HG02970 (cell line): ENCODE measurements around the gene S100A6.
"Not testable (repeated sequence)": the region's sequence is repeated elsewhere in the genome, so short reads cannot be mapped to it uniquely, and the experiment has no call there.

Experiments used
- ATAC-seq: cut with Tn5 transposase; IDR thresholded peaks from one replicate; pipeline ENCODE4 v1.9.1; 2021; ENCODE audit warnings: mild to moderate bottlenecking, moderate library complexity, moderate number of reproducible peaks; ENCODE audit not compliant: unreplicated experiment, low FRiP score

The S100A6 gene

DNA sequence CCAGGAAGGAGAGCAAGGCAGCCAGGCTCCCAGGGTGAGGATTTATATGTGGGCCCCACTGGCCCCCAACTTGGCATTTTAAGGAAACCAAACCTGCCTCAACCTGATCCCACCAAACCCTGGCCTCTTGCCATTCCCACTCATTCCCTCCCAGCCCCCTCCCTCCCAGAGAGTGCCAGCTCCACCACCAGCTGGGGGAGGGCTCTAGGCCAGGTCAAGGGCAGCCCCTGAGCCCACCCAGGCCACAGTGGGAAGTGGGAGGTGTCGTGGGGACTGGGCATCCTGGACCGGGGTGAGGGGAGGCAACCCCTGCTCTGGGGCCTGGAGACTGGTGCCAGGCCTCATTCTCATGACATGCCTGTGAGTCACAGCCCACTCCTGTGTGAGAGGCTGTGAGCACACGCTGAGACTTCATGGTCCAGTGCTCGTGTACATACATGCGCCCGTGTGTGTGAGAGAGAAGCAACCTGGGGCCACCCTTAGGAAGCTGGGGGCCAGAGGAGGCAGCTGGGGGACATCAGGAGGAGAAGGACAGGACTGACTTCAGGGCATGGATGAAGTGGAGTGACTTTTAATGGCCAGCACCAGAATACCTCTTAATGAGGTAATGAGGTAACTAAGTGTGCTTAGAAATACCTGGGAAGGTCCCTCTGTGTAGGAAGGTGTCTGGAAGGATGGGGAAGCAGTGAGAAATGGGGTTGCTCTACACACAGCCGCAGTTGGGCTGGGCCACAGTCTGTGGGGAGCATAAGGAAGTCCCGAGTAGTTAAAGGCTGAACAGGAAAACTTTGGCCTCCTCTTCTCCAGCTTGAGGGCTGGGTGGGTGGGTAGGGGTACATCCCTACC lies 30.0 kb upstream of the S100A6 start, which contains the start of gene S100A2:
TSS of gene S100A2 (minus strand) at position 316 of the 846 bp plus-strand sequence. CDS start 1,967 bp downstream, outside the sequence.
- ATAC-seq = no peak

GRCh38 chr1:153563991-153564390 lies 28.2 kb upstream of the S100A6 start:
- no peak for ATAC-seq

DNA sequence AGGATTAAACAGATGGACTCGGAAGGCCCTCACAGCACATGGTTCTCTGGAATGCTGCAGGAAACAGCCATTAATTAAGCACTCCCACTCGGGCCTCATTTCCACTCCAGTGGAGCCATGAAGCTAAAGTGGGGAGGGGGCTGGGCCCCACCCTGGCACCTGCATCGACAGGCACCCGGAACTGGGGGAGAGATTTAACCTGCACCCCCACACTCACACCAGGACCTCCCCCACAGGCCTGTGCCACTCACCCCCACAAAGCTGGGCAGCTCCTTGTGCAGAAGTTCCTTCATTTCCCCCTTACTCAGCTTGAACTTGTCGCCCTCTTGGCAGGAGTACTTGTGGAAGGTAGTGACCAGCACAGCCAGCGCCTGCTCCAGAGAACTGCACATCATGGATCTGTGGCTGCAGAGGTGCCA lies 27.7 kb upstream of the S100A6 start:
- ATAC-seq = no peak

GRCh38 chr1:153562021-153562420 lies 26.2 kb upstream of the S100A6 start:
- not testable (repeated sequence) for ATAC-seq

DNA sequence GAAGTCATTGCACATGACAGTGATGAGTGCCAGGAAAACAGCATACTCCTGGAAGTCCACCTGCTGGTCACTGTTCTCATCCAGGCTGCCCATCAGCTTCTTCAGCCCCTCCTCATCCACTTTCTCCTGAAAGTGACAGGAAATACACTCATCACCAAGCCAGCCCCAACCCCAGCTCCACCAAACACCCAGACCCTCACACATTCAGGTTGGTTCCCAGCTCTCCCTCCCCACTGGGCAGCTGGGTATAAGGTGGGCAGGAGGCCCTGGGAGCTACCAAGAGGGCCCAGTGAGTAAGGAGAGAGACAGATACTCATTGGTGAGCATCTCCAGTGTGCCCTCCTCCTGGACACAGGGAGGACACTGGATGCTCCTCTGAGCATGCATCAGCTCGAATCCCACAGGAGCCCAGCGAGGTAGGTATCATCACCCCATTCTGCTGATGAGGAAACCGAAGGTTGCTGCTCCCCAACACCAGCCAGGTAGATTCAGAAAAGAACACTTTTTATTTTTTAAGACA lies 25.7 kb upstream of the S100A6 start:
- ATAC-seq = no peak

GRCh38 chr1:153560771-153561465 lies 25.1 kb upstream of the S100A6 start:
- ATAC-seq = no peak

GRCh38 chr1:153560241-153560640 lies 24.4 kb upstream of the S100A6 start:
- no peak for ATAC-seq

DNA sequence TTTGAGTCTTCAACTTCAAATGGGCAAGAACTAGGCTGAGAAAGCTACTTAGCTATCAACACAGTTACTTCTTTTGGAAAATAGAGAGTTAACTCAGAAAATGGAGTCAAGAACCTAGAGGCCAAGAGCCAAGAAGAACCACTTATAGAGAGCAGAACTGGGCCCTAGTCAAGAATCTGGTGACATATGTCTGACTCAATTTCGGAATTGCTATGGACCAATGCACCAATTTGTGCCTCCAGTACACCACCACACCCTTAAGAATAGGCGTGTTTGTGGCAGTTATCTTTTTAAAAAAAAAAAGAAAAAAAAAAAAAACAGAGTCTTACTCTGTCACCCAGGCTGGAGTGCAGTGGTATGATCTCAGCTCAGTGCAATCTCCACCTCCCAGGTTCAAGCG lies 22.1 kb upstream of the S100A6 start:
- no peak for ATAC-seq

GRCh38 chr1:153556348-153556747 lies 20.6 kb upstream of the S100A6 start:
- no peak for ATAC-seq

GRCh38 chr1:153553830-153554541 lies 18.2 kb upstream of the S100A6 start:
- ATAC-seq = no peak

GRCh38 chr1:153553096-153553495 lies 17.3 kb upstream of the S100A6 start:
- no peak for ATAC-seq

- ATAC-seq = no peak
These were observed 16.5 kb upstream of the S100A6 start for GRCh38 chr1:153552335-153552734.

DNA sequence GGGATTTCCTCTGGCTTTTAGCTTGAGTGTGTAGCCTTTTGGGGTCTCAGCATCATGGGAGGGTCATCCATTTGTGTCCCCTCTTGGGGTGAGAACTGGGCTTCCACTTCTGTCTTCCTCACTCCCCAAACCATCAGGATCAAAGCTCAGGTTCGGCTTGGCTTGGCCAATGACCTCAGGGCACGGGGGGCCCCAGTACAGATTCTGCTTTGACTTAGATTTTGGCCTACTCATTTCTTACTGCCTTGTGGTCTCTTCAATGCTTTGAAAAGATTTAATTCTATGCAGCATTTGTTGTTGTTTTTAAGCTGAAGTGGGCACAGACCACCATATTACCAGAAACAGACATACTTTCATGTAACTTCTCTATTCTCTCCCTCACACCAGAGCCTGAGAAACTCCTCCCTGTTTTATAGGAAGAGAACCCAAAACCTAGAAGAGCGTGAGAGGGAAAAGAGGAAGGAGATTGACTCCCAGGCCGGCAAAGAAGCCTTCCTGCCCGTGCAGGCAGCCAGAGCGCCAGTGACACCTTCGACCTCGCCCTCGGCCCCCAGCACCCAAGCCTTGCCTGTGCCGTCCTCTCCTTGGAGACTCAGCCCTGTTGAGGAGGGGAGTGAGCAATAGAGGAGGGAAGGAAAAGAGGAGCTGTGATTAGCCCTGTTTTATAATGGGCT lies 15.2 kb upstream of the S100A6 start:
- no peak for ATAC-seq

- ATAC-seq = no peak
These were observed 14.6 kb upstream of the S100A6 start for GRCh38 chr1:153550398-153550758.

GRCh38 chr1:153549741-153550397 lies 14.1 kb upstream of the S100A6 start:
- no peak for ATAC-seq

DNA sequence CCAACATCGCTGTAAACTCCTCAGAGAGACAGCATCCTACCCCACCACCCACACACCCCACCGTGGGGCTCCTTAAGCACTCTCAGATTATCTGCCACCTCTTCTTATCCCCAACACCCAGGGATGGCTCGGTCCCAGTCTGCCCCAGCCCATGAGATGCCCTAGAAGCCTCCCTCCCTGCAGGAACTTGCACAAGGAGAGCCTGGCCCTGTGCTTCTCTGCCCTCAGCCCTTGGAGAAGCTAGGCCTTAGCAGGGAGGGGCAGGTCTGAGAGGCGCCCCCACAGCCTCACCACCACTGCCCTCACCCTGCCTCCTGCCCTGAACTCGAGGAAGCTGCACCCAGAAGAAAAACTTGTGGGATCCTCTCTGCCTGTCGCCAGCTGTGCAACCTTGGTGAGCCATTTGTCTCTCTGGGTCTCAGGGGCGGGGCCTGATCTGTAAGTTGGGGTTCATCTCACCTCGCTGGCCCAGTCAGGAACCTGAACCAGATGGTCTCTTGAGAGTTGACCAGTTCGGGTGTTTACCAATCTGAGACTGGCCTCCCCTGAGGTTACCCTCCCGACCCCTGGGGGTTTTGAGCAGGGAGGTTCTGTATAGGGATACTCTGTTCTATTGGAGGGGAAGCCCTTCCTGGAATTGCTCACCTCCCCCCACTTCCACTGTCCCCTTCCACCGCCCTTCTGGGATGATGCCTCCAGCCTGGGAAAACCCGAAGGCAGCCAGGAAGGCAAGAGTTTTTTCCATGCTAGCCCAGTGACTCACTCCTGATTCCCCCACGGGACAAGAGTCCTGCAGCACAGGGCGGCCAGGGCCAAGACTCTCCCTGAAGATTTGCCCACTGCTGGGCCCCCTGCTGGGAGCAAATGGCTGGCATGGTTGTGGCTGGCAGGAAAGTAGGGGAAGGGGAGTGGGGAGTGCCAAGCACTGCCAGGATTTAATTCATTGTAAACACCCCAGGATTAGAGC lies 13.2 kb upstream of the S100A6 start, which contains the start of gene S100A3:
TSS of gene S100A3 (minus strand) at position 537 of the 967 bp plus-strand sequence. CDS start 773 bp downstream, outside the sequence.
- no peak for ATAC-seq

DNA sequence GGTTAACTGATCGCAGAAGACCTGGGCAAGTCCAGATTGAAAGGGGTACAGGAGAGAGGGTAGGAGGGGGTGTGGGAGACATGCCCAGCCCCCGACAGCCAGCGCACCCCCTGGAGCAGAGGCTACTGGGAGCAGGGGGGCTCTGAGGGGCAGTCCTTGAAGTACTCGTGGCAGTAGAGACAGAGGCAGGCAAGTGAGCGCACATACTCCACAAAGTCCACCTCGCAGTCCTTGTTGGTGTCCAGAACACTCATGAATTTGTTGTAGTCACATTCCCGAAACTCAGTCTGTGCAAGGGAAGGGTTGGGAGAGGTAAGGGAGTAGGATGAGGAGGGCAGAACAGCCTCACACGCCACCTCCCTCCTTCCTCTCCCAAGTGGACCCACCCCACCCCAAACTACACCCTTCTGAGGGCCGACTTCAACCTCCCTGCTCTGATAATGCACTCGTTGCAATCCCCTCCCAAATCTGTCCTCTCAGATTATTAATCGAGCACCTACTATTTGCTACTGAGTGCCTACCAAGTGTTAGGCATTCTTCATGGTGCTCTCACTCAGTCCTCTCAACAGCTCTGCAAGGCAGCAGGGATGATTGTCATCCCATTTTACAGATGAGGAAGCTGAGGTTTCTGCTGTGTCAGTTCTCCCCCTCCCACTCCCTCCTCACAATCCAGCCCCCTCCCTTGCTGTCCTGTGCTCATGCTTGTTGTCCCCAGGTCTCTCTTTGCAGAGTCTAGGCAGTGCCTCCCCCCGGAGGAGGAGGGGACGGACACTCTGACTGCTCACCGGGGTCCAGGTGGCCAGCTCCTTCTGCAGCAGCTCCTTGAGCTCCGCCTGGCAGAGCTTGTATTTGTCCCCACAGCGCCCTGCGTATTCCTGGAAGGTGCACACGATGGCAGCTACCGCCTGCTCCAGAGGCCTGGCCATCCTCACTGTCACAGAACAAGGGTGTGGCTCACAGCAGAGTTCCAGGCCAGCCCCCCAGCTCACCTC lies 12.1 kb upstream of the S100A6 start:
- no peak for ATAC-seq
